GM20431 (cell line): Measurements from ENCODE around the gene CHD9.

Experiments
- in situ Hi-C: fragments of 300-500 bp; cut with MseI, MboI; formaldehyde crosslinking; loops from one replicate; pipeline ENCODE4 v1.15.0; 2020; ENCODE audit warnings: low sequenced_read_pairs; ENCODE audit not compliant: unreplicated experiment

The CHD9 gene

GRCh38 chr16:53129281-53130158, 74.7 kb downstream of the CHD9 start:
- in situ Hi-C loops: no loop called here

- in situ Hi-C loops: no loop called here
Observed at GRCh38 chr16:53130159-53131049, 75.6 kb downstream of the CHD9 start.

GRCh38 chr16:53131050-53131362, 76.2 kb downstream of the CHD9 start:
- in situ Hi-C loops: no loop called here

- in situ Hi-C loops: no loop called here
Observed at GRCh38 chr16:53131363-53132071, 76.7 kb downstream of the CHD9 start.

- in situ Hi-C loops: no loop called here
Observed at GRCh38 chr16:53132406-53132805, 77.6 kb downstream of the CHD9 start.

- in situ Hi-C loops: no loop called here
Observed at GRCh38 chr16:53135329-53135728, 80.5 kb downstream of the CHD9 start.

- in situ Hi-C loops: no loop called here
Observed at GRCh38 chr16:53142823-53143568, 88.2 kb downstream of the CHD9 start.

GRCh38 chr16:53147500-53148065, 92.8 kb downstream of the CHD9 start:
- in situ Hi-C loops: no loop called here

GRCh38 chr16:53150769-53151168, 96.0 kb downstream of the CHD9 start:
- in situ Hi-C loops: no loop called here

GRCh38 chr16:53152329-53152728, 97.5 kb downstream of the CHD9 start:
- in situ Hi-C loops: no loop called here

GRCh38 chr16:53153130-53153529, 98.3 kb downstream of the CHD9 start:
- in situ Hi-C loops: no loop called here

- in situ Hi-C loops: no loop called here
Observed at GRCh38 chr16:53154513-53154912, 99.7 kb downstream of the CHD9 start.

- in situ Hi-C loops: no loop called here
Observed at GRCh38 chr16:53156516-53156915, 101.7 kb downstream of the CHD9 start.

GRCh38 chr16:53159781-53160436, 105.1 kb downstream of the CHD9 start:
- in situ Hi-C loops: no loop called here

- in situ Hi-C loops: no loop called here
Observed at GRCh38 chr16:53166099-53166498, 111.3 kb downstream of the CHD9 start.

GRCh38 chr16:53168744-53169143, 114.0 kb downstream of the CHD9 start:
- in situ Hi-C loops: no loop called here

GRCh38 chr16:53172517-53172916, 117.7 kb downstream of the CHD9 start:
- in situ Hi-C loops: no loop called here

GRCh38 chr16:53175118-53175517, 120.3 kb downstream of the CHD9 start:
- in situ Hi-C loops: no loop called here

- in situ Hi-C loops: no loop called here
Observed at GRCh38 chr16:53176434-53176833, 121.6 kb downstream of the CHD9 start.
